ENCODE data around the gene NGRN. TPM values are rescaled to one million over a fixed set of nuclear protein-coding genes. Genes with fewer than 3 reads are reported as not detected.

Gene NGRN
- total RNA-seq, 1 donor, result 68.4 TPM

DNA sequence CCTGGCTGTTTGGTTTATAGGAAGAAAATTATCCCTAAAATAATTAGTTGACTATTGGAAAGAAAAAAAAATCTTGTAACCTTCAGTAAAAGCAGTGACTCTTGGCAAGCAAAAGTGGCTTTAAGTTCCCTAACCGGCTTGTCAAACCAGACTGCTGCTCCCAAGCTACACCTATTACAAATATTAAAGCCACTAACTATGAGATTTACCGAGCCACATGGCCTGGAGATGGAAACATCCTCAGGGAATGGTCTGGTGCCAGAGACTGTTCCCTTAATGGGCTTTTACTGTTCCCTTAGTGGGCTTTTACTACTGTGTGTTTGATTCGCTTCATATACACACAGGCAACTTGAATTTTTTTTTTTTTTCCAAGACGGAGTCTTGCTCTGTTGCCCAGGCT is 50.7 kb downstream of the NGRN start:
- Histone ChIP-seq H2AFZ (ENCODE audit: low read length) (no peak overlapping the region), H3K4me2 (ENCODE audit: insufficient read depth, low read length) (no peak overlapping the region), H3K4me1 (ENCODE audit: insufficient read depth, low read length) (peaks cover 16% of the 10 kb centered on the region), H3K27me3 (ENCODE audit: insufficient read depth, low read length) (no peaks in the 10 kb centered on the region), H4K20me1 (ENCODE audit: insufficient read depth, low read length) (no peaks in the 10 kb centered on the region), H3K9me3 (ENCODE audit: low read depth, low read length) (no peaks in the 10 kb centered on the region), H3K4me3 (ENCODE audit: insufficient read depth, low read length) (no peak overlapping the region), H3K27ac (ENCODE audit: low read depth, low read length) (peak overlapping the region; percentile 21), H3K36me3 (ENCODE audit: insufficient read depth, low read length) (no peaks in the 10 kb centered on the region), H3K79me2 (ENCODE audit: insufficient read depth, low read length) (no peaks in the 10 kb centered on the region)
- TF ChIP-seq, protein P1, sequence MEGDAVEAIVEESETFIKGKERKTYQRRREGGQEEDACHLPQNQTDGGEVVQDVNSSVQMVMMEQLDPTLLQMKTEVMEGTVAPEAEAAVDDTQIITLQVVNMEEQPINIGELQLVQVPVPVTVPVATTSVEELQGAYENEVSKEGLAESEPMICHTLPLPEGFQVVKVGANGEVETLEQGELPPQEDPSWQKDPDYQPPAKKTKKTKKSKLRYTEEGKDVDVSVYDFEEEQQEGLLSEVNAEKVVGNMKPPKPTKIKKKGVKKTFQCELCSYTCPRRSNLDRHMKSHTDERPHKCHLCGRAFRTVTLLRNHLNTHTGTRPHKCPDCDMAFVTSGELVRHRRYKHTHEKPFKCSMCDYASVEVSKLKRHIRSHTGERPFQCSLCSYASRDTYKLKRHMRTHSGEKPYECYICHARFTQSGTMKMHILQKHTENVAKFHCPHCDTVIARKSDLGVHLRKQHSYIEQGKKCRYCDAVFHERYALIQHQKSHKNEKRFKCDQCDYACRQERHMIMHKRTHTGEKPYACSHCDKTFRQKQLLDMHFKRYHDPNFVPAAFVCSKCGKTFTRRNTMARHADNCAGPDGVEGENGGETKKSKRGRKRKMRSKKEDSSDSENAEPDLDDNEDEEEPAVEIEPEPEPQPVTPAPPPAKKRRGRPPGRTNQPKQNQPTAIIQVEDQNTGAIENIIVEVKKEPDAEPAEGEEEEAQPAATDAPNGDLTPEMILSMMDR (IDR thresholded peaks at IDR 0.05; ENCODE audit: extremely low read depth, low read depth, low read length), result no peak
- no peak for DNase-seq (ENCODE audit: insufficient read length, low spot score, missing footprints)

DNA sequence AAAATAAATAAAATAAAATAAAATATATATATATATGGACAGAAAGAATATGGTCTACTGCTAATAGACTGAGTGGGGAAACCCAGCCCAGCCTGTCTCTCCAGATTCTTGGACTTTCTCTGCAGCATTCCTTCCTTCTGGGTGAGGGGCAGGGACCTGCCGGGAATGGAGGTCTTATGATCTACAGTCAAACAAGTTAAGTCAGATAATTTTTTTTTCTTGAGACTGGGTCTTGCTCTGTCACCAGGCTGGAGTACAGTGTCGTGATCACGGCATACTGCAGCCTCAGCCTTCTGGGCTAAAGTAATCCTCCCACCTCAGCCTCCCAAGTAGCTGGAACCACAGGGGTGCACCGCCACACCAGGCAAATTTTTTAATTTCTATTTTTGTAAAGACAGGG is 53.1 kb downstream of the NGRN start:
- H3K4me3 ChIP-seq (ENCODE audit: insufficient read depth, low read length), result no peak overlapping the region
- no peak overlapping the region for H3K27ac ChIP-seq (ENCODE audit: low read depth, low read length)
- no peaks in the 10 kb centered on the region for H3K27me3 ChIP-seq (ENCODE audit: insufficient read depth, low read length)
- H3K36me3 ChIP-seq (ENCODE audit: insufficient read depth, low read length), result no peaks in the 10 kb centered on the region
- no peak overlapping the region for H2AFZ ChIP-seq (ENCODE audit: low read length)
- H4K20me1 ChIP-seq (ENCODE audit: insufficient read depth, low read length), result no peaks in the 10 kb centered on the region
- H3K4me2 ChIP-seq (ENCODE audit: insufficient read depth, low read length), result no peak overlapping the region
- H3K4me1 ChIP-seq (ENCODE audit: insufficient read depth, low read length), result peaks cover 16% of the 10 kb centered on the region
- DNase-seq (ENCODE audit: insufficient read length, low spot score, missing footprints), result no peak
- no peaks in the 10 kb centered on the region for H3K79me2 ChIP-seq (ENCODE audit: insufficient read depth, low read length)
- H3K9me3 ChIP-seq (ENCODE audit: low read depth, low read length), result no peaks in the 10 kb centered on the region
- TF ChIP-seq, protein P1 (IDR thresholded peaks at IDR 0.05; ENCODE audit: extremely low read depth, low read depth, low read length), result no peak

DNA sequence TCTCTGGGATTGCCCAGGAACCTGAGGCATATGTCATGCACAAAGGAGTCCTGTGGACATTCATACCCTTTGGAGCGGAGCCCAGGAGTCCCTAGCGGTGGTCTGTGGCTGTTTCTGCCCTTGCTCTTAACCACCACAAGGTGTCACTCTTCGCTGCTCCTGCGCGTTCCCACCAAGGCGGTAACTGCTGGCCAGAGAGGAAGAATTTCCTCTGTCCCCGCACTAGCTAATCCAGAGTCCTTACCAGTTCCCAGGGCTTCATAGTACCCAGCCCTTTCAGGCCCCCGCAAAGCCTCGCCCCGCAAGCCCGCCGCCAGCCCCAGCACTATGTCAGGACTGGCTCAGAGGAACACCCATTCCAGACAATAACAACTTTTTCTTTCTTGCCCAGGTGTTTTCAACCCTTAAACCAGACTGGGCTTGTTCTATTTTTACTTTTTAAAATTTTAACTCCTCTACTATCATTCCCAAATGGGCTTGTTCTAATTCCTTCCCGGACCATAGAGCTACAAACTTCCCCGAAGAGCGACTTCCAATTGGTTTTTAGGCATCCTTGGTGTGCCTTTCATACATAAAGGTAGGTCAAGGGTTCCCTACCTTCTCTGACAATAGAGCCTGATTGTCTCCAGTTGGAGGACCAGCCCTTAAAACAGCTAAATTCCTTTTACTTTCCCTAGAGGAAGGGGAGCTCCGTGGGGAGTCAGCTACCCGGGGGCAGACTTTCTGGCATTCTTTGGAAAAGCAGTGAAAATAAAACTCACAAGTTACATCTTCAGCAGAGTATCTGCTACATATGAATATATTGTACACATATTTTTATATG is 54.8 kb downstream of the NGRN start:
- Histone ChIP-seq H3K4me1 (ENCODE audit: insufficient read depth, low read length) (peaks cover 16% of the 10 kb centered on the region), H4K20me1 (ENCODE audit: insufficient read depth, low read length) (no peaks in the 10 kb centered on the region), H3K27ac (ENCODE audit: low read depth, low read length) (no peak overlapping the region), H3K4me3 (ENCODE audit: insufficient read depth, low read length) (peak overlapping the region; percentile 48), H2AFZ (ENCODE audit: low read length) (peak overlapping the region; percentile 80), H3K27me3 (ENCODE audit: insufficient read depth, low read length) (no peaks in the 10 kb centered on the region), H3K4me2 (ENCODE audit: insufficient read depth, low read length) (peak overlapping the region; percentile 72), H3K36me3 (ENCODE audit: insufficient read depth, low read length) (no peaks in the 10 kb centered on the region), H3K79me2 (ENCODE audit: insufficient read depth, low read length) (no peaks in the 10 kb centered on the region), H3K9me3 (ENCODE audit: low read depth, low read length) (no peaks in the 10 kb centered on the region)
- TF ChIP-seq, protein P1 (IDR thresholded peaks at IDR 0.05; ENCODE audit: extremely low read depth, low read depth, low read length), result peak; percentile 100
- peak; percentile 89 for DNase-seq (ENCODE audit: insufficient read length, low spot score, missing footprints)

DNA sequence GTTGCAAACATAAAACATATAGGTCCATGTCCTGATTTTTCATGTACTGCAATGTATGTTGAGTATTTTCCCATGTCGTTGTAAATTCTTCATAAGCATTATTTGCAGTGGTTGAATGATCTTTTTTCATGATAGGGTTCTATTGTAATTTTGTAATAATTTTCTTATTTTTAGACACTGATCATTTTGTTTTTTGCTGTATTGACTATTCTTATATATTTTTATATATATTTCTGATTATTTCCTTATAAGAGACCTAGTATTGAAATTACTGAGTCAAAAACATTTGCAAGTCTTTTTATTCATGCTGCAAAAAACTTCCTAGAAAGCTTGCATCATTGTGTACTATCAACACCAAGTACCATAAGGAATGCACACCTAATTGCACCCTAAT is 55.4 kb downstream of the NGRN start:
- Histone ChIP-seq H3K4me1 (ENCODE audit: insufficient read depth, low read length) (peaks cover 10% of the 10 kb centered on the region), H3K79me2 (ENCODE audit: insufficient read depth, low read length) (no peaks in the 10 kb centered on the region), H3K9me3 (ENCODE audit: low read depth, low read length) (no peaks in the 10 kb centered on the region), H3K27me3 (ENCODE audit: insufficient read depth, low read length) (no peaks in the 10 kb centered on the region), H2AFZ (ENCODE audit: low read length) (peak overlapping the region; percentile 80), H3K27ac (ENCODE audit: low read depth, low read length) (no peak overlapping the region), H3K4me3 (ENCODE audit: insufficient read depth, low read length) (no peak overlapping the region), H3K4me2 (ENCODE audit: insufficient read depth, low read length) (no peak overlapping the region), H4K20me1 (ENCODE audit: insufficient read depth, low read length) (no peaks in the 10 kb centered on the region), H3K36me3 (ENCODE audit: insufficient read depth, low read length) (no peaks in the 10 kb centered on the region)
- DNase-seq (ENCODE audit: insufficient read length, low spot score, missing footprints), result no peak
- TF ChIP-seq, protein P1 (IDR thresholded peaks at IDR 0.05; ENCODE audit: extremely low read depth, low read depth, low read length), result no peak

Measured in osteoblast (primary cell).